Left hindlimb (tissue), 1 donor: ENCODE data around the gene TRIM25.
A peak's percentile ranks its signal among the peaks of the same experiment; 100 is the strongest.
"Not testable (repeated sequence)": the region's sequence is repeated elsewhere in the genome, so short reads cannot be mapped to it uniquely, and the experiment has no call there.

Source experiments
- DNase-seq: peaks from one replicate; pipeline ENCODE4 v3.0.0-alpha.2; 2018

Gene TRIM25, protein sequence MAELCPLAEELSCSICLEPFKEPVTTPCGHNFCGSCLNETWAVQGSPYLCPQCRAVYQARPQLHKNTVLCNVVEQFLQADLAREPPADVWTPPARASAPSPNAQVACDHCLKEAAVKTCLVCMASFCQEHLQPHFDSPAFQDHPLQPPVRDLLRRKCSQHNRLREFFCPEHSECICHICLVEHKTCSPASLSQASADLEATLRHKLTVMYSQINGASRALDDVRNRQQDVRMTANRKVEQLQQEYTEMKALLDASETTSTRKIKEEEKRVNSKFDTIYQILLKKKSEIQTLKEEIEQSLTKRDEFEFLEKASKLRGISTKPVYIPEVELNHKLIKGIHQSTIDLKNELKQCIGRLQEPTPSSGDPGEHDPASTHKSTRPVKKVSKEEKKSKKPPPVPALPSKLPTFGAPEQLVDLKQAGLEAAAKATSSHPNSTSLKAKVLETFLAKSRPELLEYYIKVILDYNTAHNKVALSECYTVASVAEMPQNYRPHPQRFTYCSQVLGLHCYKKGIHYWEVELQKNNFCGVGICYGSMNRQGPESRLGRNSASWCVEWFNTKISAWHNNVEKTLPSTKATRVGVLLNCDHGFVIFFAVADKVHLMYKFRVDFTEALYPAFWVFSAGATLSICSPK

DNA sequence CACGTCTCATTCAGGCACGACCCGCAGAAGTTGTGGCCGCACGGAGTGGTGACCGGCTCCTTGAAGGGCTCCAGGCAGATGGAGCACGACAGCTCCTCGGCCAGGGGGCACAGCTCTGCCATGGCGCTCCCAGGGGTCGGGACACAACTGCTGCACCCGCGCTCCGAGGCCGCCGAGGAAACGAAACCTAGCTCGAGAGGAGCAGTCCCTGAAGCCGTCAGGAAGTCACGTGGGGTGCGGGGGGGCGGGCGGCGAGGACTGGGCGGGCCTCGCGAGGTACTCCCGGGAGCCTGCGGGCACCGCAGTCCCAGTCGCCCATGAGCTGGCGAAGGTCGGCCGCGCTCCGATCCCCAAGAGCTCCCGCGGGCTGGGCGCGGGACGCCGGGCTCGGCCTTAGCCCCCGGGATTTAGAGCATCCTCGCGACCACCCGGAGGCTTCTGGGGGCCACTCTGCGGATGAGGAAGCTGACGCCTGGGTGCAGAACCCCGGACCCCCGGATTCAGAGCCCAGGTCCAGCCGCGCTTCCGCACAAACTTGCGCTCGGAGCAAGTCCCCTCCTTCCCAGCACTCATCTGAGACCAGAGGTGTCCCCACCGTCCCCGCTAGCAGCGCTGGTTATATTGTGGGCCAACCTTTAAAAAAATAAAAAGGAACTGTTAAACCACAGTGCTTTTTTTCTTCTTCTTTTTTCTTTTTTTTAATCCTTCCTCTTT, at the start of gene TRIM25:
Gene TRIM25 (minus strand): TSS at position 183 of the 714 bp plus-strand sequence. CDS start 61 bp downstream, at position 122.
- DNase-seq: peak; percentile 92

DNA sequence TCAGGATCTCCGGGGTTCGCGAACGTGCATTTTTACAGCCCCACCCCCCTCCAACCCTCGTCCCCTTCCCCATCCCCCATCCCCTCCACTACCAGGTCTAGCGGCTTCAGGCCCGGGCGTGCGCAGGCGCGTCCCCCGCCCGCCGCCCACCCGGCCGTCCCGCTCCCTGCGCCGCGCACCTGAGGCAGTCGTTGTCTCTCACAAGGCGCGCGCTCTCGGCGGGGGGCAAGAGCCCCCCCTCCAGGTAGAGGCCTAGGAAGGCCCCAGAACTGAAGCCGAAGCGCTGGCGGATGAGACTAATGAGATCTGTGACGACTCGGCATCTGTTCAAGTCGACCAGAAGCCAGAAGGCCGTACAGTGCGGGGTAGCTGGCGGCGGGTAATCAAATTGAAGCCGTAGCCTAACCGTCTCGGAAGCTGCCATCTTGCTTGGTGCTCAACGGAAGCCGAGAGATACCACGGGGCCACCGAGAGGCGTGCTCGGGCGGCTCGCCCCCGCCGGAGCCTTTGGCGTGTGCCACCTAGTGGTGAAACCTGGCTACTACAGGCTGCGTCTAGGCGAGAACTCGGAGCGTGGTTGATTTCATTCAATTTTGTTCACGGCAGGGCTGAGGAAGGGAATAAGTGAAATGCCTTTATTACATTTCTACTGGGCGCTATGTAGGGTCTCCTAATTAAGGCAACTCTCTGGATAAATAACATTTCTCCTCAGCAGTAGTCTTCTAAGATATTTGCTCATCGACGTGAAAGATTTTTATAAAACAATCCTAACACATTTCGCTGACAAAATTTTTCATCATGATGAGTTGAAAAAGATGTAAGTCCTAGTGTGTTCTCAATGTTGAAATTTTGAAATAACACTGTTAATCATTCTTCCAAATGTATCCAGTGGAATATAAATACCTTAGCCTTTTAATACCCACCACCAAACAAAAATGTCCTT, 47.0 kb upstream of the TRIM25 start, which contains the start of gene COIL:
Gene COIL (minus strand): TSS at position 455 of the 943 bp plus-strand sequence. CDS start 31 bp downstream, at position 424.
- DNase-seq: peak; percentile 93

DNA sequence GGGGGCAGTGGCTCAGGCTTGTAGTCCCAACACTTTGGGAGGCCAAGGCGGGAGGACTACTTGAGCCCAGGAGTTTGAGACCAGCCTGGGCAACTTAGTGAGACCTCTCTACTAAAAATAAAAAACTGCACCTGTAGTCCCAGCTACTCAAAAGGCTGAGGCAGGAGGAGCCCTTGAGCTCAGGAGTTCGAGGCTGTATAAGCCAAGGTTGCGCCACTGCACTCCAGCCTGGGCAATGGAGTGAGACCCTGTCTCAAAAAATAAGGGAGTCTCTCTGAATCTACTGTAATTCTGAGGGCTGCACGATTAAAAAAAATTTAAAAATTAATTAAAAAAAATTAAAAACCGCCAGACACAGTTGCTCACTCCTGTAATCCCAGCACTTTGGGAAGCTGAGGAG, 43.1 kb upstream of the TRIM25 start:
- no peak for DNase-seq

- DNase-seq: no peak
Measured at GRCh38 chr17:56949595-56949994, 35.7 kb upstream of the TRIM25 start.

GRCh38 chr17:56948491-56948890, 34.6 kb upstream of the TRIM25 start:
- DNase-seq: no peak

- no peak for DNase-seq
Measured at GRCh38 chr17:56947741-56948140, 33.9 kb upstream of the TRIM25 start.

DNA sequence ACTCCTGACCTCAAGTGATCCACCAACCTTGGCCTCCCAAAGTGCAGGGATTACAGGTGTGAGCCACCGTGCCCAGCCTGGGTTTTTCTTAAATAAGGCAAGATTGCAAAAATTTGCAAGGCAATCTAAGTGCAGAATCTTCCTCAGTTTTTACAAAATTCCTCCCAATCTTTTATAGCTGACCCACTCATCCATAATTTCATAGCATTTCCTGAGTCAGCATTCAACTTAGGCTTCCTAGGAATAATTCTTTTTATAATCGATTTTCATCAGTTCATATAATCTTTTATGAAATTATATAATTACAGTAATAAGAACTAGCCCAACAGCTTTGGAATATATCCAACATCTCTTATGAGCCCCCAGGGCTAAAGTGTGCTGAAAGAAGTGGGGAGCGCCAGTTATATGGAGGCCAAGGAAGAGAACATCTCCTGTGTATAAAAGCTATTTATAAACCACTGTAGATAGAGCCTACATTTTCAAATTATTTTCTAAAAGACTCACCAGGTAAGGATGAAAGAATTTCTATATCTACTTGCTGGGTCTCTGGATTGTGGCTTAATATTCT, 32.2 kb upstream of the TRIM25 start:
- DNase-seq: no peak

- no peak for DNase-seq
Measured at GRCh38 chr17:56943505-56944125, 29.8 kb upstream of the TRIM25 start.

DNA sequence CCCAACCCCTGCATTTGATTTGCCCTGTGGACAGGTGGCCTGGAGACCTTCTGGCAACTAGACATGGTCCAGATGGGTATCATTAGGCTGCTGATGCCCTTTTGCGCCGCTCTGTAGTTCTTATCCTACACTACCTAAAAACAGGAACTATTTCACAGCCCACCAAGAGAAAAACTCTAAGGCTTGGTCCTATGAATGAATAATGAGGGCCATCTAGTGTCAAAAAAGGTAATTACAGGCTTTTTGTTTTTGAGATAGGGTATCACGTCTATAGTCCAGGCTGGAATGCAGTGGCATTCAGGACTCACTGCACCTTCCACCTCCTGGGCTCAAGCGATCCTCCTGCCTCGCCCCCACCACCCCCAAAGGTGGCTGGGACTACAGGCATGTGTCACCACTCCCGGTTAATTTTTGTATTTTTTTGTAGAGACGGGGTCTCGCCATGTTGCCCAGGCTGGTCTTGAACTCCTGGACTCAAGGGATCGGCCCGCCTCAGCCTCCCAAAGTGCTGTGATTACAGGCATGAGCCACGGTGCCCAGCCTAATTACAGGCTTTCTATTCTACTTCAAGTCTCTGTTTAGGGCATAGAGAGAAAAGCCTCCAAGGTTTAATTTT, 26.1 kb upstream of the TRIM25 start:
- DNase-seq: no peak

- not testable (repeated sequence) for DNase-seq
Measured at GRCh38 chr17:56938206-56938605, 24.4 kb upstream of the TRIM25 start.

GRCh38 chr17:56937687-56938086, 23.8 kb upstream of the TRIM25 start:
- no peak for DNase-seq

GRCh38 chr17:56936697-56937322, 23.0 kb upstream of the TRIM25 start:
- no peak for DNase-seq

- DNase-seq: no peak
Measured at GRCh38 chr17:56935461-56935860, 21.6 kb upstream of the TRIM25 start.

- DNase-seq: no peak
Measured at GRCh38 chr17:56934280-56934679, 20.4 kb upstream of the TRIM25 start.

GRCh38 chr17:56933868-56934267, 20.0 kb upstream of the TRIM25 start:
- DNase-seq: no peak

DNA sequence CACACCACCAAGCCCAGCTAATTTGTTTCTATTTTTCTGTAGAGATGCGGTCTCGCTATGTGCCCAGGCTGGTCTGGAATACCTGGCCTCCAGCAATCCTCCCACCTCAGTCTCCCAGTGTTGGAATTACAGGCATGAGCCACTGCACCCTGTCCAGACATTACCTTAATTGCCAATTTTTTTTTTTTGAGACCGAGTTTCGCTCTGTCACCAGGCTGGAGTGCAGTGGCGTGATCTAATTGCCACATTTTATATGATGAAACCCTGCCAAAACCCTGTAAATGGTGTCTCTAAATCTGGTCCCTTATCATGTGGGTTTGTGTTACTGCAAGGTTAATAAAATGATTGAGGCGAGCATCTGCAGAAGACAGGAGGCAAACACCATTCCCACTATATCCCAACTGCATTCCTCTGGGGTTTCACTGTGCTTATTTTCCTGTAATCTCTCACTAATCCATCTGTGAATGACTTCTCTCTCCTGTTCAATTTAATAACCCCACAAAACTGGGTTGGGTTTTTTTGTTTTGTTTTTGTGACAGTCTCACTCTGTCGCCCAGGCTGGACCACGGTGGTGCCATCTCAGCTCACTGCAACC, 19.4 kb upstream of the TRIM25 start:
- DNase-seq: no peak

GRCh38 chr17:56930739-56931337, 17.0 kb upstream of the TRIM25 start:
- no peak for DNase-seq

- no peak for DNase-seq
Measured at GRCh38 chr17:56929362-56929969, 15.6 kb upstream of the TRIM25 start.

DNA sequence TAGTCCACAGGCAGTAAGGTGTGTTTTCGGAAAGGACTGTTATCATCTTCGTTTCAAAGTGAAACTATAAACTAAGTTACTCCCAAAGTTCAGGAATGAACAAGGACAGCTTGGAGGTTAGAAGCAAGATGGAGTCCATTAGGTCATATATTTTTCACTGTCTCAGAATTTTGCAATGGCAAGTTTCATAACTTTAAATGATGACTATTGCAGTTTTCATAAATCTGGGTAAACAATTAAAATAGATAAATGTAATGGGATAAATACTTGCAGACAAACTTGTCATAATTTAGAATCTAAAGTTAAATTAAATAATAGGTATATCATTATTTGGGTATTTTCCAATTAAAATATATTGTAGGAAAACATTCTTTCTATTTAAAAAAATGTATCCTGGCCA, 14.7 kb upstream of the TRIM25 start:
- no peak for DNase-seq
